ENCODE measurements around the gene C6orf52.

- no peak for TF ChIP-seq CTCF (IDR thresholded peaks at IDR 0.05; ENCODE audit: low read depth, low read length)
- TF ChIP-seq EZH2phosphoT487 (IDR thresholded peaks at IDR 0.05; ENCODE audit: low read depth) = no peak
These were observed 26.1 kb downstream of the C6orf52 start for GRCh38 chr6:10668126-10668917.

Data from OCI-LY3 (cell line).